Loucy (cell line): Measurements from ENCODE around the gene KIAA1328.

Source experiments
- EZH2phosphoT487 ChIP-seq: fragments of 200-600 bp; IDR thresholded peaks from 2 replicates; pipeline ENCODE4 v1.6.1; 2018; ENCODE audit warnings: antibody characterized with exemption, mild to moderate bottlenecking, moderate library complexity, borderline replicate concordance
- TF ChIP-seq, protein P1 (sequence below): fragments of 200-600 bp; sonication (generic); conservative IDR thresholded peaks from 2 replicates; pipeline ENCODE4 v1.5.1; 2014; ENCODE audit warnings: mild to moderate bottlenecking, antibody characterized with exemption, low read length

- TF ChIP-seq, protein P1, sequence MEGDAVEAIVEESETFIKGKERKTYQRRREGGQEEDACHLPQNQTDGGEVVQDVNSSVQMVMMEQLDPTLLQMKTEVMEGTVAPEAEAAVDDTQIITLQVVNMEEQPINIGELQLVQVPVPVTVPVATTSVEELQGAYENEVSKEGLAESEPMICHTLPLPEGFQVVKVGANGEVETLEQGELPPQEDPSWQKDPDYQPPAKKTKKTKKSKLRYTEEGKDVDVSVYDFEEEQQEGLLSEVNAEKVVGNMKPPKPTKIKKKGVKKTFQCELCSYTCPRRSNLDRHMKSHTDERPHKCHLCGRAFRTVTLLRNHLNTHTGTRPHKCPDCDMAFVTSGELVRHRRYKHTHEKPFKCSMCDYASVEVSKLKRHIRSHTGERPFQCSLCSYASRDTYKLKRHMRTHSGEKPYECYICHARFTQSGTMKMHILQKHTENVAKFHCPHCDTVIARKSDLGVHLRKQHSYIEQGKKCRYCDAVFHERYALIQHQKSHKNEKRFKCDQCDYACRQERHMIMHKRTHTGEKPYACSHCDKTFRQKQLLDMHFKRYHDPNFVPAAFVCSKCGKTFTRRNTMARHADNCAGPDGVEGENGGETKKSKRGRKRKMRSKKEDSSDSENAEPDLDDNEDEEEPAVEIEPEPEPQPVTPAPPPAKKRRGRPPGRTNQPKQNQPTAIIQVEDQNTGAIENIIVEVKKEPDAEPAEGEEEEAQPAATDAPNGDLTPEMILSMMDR, result no peak
- no peak for TF ChIP-seq EZH2phosphoT487
Observed at GRCh38 chr18:37238282-37239108, 409.6 kb downstream of the KIAA1328 start.
